Keratinocyte (primary cell): ENCODE measurements around the gene ACTMAP.

Source experiments
- EZH2 ChIP-seq: IDR thresholded peaks from one replicate; pipeline ENCODE4 v1.6.1; 2012; ENCODE audit warnings: inconsistent platforms, mild to moderate bottlenecking, low read length, moderate library complexity
- TF ChIP-seq, protein P1 (sequence below), 3 experiments: IDR thresholded peaks in 1 of 3; conservative IDR thresholded peaks in 1 of 3; optimal IDR thresholded peaks in 1 of 3; 2 replicates in 2 of 3; 3 replicates in 1 of 3; pipeline versions ENCODE3 to v1.5.1; 2011; ENCODE audit warnings: low read length in 3 of 3, mild to moderate bottlenecking in 3 of 3, moderate library complexity in 2 of 3, control low read depth in 1 of 3, inconsistent platforms in 1 of 3; ENCODE audit not compliant: insufficient read depth in 2 of 3; ENCODE audit errors: extremely low read depth in 1 of 3

- TF ChIP-seq, protein P1, sequence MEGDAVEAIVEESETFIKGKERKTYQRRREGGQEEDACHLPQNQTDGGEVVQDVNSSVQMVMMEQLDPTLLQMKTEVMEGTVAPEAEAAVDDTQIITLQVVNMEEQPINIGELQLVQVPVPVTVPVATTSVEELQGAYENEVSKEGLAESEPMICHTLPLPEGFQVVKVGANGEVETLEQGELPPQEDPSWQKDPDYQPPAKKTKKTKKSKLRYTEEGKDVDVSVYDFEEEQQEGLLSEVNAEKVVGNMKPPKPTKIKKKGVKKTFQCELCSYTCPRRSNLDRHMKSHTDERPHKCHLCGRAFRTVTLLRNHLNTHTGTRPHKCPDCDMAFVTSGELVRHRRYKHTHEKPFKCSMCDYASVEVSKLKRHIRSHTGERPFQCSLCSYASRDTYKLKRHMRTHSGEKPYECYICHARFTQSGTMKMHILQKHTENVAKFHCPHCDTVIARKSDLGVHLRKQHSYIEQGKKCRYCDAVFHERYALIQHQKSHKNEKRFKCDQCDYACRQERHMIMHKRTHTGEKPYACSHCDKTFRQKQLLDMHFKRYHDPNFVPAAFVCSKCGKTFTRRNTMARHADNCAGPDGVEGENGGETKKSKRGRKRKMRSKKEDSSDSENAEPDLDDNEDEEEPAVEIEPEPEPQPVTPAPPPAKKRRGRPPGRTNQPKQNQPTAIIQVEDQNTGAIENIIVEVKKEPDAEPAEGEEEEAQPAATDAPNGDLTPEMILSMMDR (optimal IDR thresholded peaks at IDR 0.05 in 1 of 3, IDR thresholded peaks at IDR 0.05 in 1 of 3, conservative IDR thresholded peaks at IDR 0.05 in 1 of 3; ENCODE audit: extremely low read depth in 1 of 3, insufficient read depth in 2 of 3, low read length in 3 of 3) = no peak
- no peak for TF ChIP-seq EZH2
Observed at GRCh38 chr19:40798683-40799557, 48.6 kb upstream of the ACTMAP start, which contains the start of gene EGLN2.
